HCT116 (cell line): ENCODE measurements around the gene EHMT1.

ENCODE experiments used
- CEBPB ChIP-seq: IDR thresholded peaks from 2 replicates; pipeline ENCODE4 v1.6.1; 2012; ENCODE audit warnings: low read depth
- CTCF ChIP-seq, 3 experiments: fragments of 200-600 bp in 1 of 3; sonication (generic) in 1 of 3; IDR thresholded peaks in 2 of 3; conservative IDR thresholded peaks in 1 of 3; 2 replicates each; pipeline ENCODE4 v1.5.1; 2012 to 2017; ENCODE audit warnings: low read depth in 2 of 3, low read length in 2 of 3, antibody characterized with exemption in 1 of 3, borderline replicate concordance in 1 of 3, control low read depth in 1 of 3, mild to moderate bottlenecking in 1 of 3, mixed read lengths in 1 of 3, mixed run types in 1 of 3, moderate library complexity in 1 of 3; ENCODE audit not compliant: insufficient read depth in 1 of 3
- EGR1 ChIP-seq: IDR thresholded peaks from 2 replicates; pipeline ENCODE4 v1.6.1; 2012; ENCODE audit warnings: low read depth
- ELF1 ChIP-seq: IDR thresholded peaks from 2 replicates; pipeline ENCODE4 v1.6.1; 2012; ENCODE audit warnings: low read depth, borderline replicate concordance
- EZH2 ChIP-seq: fragments of 200-600 bp; sonication (generic); IDR thresholded peaks from 2 replicates; pipeline ENCODE4 v1.6.1; 2017; ENCODE audit warnings: antibody characterized with exemption, mixed run types
- POLR2A ChIP-seq: IDR thresholded peaks from 2 replicates; pipeline ENCODE4 v1.7.0; 2011; ENCODE audit warnings: borderline replicate concordance; ENCODE audit not compliant: insufficient read depth, insufficient read length; ENCODE audit errors: extremely low read depth
- POLR2AphosphoS5 ChIP-seq: IDR thresholded peaks from 2 replicates; pipeline ENCODE4 v1.6.1; 2011; ENCODE audit warnings: mild to moderate bottlenecking, low read depth, low read length, moderate library complexity
- RAD21 ChIP-seq: IDR thresholded peaks from 2 replicates; pipeline ENCODE4 v1.6.1; 2012; ENCODE audit warnings: low read depth, mild to moderate bottlenecking
- SRF ChIP-seq: IDR thresholded peaks from 2 replicates; pipeline ENCODE4 v1.6.1; 2012; ENCODE audit warnings: low read depth
- ZNF274 ChIP-seq: fragments of 200-500 bp; sonication (Bioruptor generic); IDR thresholded peaks from 2 replicates; pipeline ENCODE4 v1.6.1; 2014; ENCODE audit warnings: mild to moderate bottlenecking, low read depth, low read length, inconsistent platforms
- TF ChIP-seq, protein P1 (sequence below): IDR thresholded peaks from 2 replicates; pipeline ENCODE4 v1.6.1; 2012

DNA sequence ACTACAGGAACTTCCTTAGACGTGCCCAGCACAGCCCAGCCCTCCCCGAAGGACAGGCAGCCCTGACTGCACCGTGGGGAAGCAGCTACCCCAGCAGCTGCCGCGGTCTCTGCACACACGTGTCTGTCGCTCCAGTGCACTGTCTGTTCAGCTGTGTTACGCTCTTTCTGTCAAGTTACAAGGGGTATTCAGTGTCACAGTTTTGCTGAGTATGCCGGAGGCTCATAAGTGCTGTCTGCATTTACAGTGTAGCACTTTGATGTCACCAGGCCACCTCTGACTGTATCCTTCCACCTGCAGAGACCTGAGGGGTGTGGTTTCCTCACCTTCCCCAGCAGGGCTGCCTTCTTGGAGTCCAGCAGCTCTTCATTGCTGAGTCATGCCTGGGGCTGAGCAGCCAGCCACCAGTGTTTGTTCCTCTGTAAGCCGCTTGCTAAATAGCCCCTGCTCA, 126.8 kb downstream of the EHMT1 start:
- TF ChIP-seq POLR2AphosphoS5 (no peak), CTCF (IDR thresholded peaks at IDR 0.05 in 2 of 3, conservative IDR thresholded peaks at IDR 0.05 in 1 of 3; ENCODE audit: borderline replicate concordance in 1 of 3, insufficient read depth in 1 of 3, low read depth in 2 of 3, low read length in 2 of 3) (no peak), EZH2 (no peak), EGR1 (no peak), ZNF274 (no peak), ELF1 (no peak), CEBPB (no peak), RAD21 (no peak), POLR2A (no peak), SRF (no peak)
- TF ChIP-seq, protein P1, sequence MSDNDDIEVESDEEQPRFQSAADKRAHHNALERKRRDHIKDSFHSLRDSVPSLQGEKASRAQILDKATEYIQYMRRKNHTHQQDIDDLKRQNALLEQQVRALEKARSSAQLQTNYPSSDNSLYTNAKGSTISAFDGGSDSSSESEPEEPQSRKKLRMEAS = no peak
